K562 treated with DMSO at 1 percent for 4 hours (cell line): ENCODE results near the gene ALAD. TPM values are rescaled to one million over a fixed set of nuclear protein-coding genes. Genes with fewer than 3 reads are reported as not detected.

Source experiments
- total RNA-seq: library from RNA; unstranded; fragments of 300-600 nt; gene quantifications from 2 replicates; pipeline ENCODE4 v1.2.3, GENCODE V29; 2022; ENCODE audit not compliant: insufficient read depth

The ALAD gene
- total RNA-seq = 34.0 and 36.9 TPM in 2 replicates

DNA sequence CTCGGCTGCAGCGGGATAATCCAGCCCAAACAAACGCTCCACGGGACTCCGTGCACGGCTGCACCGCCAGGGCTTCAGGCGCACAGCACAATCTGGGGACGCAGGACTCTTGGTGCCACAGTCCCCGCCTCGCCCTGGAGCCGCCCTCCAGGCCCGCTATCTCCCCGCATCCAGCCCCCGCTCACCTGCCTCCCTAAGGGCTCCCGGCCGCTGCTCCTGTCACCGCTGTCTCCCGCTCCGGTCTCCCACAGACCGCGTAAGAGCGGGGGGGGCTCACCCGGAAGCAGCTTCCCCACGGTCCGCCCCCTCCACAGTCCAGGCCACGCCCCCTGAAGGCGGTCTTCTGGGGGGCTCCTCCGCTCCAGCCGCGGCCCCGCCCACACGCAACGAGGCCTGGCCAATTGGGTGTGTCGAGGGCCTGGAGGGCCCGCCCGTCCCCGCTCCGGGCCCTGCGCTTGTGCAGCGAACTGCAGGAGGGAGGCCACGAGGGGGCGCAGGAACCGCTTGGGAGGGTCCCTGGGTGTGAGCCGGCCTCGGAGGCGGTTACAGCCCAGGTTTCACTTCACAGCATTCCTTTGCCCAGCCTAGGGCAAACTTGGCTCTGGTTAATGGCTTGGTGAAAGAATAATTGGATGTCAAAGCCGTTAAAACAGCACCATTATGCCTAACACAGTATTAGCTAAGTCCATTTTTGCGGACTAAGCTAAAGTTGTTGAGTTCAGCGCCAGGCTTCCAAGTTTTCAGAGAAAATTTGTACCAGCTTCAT, at the start of gene ALAD:
Gene ALAD (minus strand): TSS at position 258 of the 766 bp plus-strand sequence. CDS start 7,725 bp downstream, outside the sequence.

DNA sequence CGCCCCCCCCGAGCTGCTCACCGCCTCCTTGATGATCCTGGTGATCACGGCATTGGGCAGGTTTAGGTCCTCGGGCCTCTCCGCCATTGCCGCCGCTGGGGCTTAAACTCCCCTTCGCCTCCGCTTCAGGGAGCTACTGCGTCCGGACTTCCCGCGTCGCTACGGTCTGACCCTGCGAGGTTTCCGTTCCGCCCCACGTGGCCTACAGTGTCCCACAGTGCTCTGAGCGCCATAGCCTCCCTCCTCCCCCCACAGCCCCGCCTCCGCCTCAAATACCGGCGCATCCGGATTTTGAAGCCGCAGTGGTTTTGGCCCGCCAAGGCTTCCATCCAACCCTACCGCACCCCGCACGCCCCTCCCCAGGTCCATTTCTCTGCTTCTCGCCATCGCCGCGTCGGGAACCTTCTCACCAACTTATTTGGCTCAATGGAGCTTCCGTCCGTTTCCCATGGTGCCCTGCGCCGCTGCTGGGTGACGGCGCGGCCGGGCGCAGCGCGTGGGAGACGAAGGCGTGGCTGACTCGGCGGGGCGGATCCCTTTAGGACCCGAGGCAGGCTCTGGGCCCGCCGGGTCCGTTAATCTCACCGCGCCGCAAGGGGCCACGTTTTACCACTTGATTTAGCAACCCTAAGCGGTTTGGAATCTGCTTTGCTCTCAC, 9.3 kb upstream of the ALAD start, which contains the start of the genes C9orf43 and POLE3:
Gene C9orf43 (plus strand): TSS at position 541 of the 658 bp plus-strand sequence. CDS start 2,747 bp downstream, outside the sequence.
Gene POLE3 (minus strand): TSS at position 469 of the 658 bp plus-strand sequence. CDS start 382 bp downstream, at position 87.

DNA sequence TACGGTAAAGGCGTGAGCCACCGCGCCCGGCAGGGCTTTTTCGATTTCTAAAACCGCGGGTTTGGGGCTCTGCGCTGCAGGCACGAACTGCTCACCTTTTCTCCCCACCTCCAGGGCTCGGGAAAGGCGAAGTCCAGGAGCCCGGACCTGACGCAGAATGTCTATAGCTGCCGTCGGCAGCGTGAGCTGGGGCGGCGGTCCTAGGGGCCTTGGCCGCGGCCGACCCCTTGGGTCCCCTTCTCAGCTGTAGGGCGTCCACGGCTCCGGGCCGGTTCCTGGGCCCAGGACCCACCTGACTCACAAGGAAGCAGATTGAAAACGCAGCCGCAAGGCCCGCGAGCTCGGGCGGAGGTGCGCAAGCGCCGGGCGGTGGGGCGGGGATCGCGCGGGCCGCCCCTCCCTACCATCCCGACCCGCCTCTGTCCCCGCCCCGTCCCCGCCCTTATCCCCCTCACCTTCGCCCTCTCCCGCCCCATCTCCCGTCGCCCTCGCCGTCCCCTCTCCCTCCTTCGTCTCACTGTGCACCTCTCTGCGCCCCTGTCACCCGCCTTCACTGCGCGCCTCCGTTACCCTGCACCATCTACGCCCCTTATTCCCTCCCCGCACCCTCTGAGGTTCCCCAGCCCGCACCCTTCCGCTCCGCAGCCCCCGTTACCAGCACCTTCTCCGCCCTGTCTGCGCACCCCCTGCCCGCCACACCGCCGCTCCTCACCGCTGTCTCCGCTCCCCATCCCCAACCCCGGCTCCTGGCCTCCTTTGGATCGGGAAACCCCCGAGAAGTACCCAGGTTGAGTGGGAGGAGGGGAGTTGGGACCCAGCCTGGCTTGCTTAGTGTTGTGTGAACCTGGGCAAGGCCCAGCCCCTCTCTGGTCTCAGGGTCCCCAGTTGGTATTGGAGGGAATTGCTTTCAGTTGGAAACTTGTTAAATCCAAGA, 24.2 kb downstream of the ALAD start, which contains the start of gene HDHD3:
Gene HDHD3 (minus strand): TSS at position 353 of the 934 bp plus-strand sequence. CDS start 2,632 bp downstream, outside the sequence.

DNA sequence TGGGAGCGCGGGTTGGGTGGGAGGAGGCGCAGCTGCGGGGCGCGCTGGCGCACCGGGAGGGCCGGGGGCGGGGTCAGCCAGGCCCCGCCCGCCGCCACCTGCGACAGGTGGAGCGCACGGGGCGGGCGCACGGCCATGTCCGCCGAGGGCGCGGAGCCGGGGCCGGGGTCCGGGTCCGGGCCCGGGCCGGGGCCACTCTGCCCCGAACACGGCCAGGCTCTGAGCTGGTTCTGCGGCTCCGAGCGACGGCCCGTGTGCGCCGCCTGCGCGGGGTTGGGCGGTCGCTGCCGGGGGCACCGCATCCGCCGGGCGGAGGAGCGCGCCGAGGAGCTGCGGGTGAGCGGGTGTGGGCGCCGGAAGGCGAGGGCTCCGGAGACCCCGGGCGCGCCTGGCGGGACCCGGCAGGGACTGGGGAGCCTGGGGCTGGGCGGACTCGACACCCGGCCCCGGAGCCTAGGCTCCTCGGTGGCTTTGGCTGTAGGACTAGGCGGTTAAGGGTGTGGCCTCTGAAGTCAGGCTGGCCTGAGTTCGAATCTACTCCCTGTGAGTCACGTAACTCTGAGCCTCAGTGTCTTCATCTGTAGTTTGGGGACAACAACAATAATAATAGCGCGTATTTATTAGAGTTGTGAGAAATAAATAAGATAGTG, 51.5 kb downstream of the ALAD start, which contains the start of gene BSPRY:
Gene BSPRY (plus strand): TSS at position 97 of the 650 bp plus-strand sequence. CDS start 39 bp downstream, at position 136.

DNA sequence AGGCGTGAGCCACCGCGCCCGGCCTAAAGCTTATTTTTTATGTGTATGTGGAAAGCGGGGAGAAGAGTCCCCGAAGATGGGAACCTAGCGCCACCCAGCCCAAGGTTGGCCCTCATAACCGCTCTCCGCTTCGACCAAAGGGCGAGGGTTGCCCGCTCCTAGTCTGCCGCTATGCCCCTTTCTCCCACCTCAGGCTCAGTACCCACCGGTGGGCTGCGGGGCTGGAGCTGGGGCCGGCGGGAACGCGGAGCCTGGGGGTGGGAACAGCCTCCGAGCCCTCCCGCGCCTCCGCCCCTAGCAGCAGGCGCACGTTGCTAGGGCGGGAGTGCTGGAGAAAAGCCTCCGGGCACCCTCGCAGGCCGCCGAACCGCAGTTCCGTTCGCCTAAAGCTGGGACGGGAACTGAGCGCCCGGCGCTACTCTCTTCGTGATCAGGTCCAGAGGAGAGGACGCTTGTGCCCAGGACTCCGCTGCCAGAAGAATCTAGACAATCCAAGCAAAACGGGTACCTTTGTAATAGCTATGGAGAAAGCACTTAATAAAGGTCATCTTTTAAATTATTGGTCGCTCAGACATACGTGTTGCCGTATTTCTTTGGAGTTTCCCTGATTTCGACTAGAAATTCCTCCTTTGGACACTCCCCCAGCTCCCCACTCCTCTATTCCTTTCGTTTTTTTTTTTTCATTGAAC, 60.9 kb downstream of the ALAD start, which contains the start of gene WDR31:
Gene WDR31 (minus strand): TSS at position 265 of the 689 bp plus-strand sequence. CDS start 8,253 bp downstream, outside the sequence.

Other genes starting within 250 kb of the ALAD start
- gene FKBP15, start 180.0 kb downstream of the ALAD start, total RNA-seq = 8.4 and 14.8 TPM in 2 replicates
- gene SLC31A1, start 179.7 kb downstream of the ALAD start, total RNA-seq = 44.0 and 44.5 TPM in 2 replicates
- gene CDC26, start 125.7 kb downstream of the ALAD start, total RNA-seq = 30.1 TPM in 2 replicates
- gene PRPF4, start 125.6 kb downstream of the ALAD start, total RNA-seq = 21.6 and 23.5 TPM in 2 replicates
- gene RNF183, start 97.9 kb downstream of the ALAD start, total RNA-seq = not detected in 2 replicates
- gene WDR31, start 61.0 kb downstream of the ALAD start, total RNA-seq = 2.7 and 3.1 TPM in 2 replicates
- 0.96 and 1.7 TPM in 2 replicates for gene BSPRY, start 51.7 kb downstream of the ALAD start, total RNA-seq
- gene HDHD3, start 24.3 kb downstream of the ALAD start, total RNA-seq = 24.7 and 28.0 TPM in 2 replicates
- 62.3 and 72.3 TPM in 2 replicates for gene POLE3, start 9.4 kb upstream of the ALAD start, total RNA-seq
- not detected in 2 replicates for gene C9orf43, start 9.5 kb upstream of the ALAD start, total RNA-seq
- gene RGS3, start 62.4 kb upstream of the ALAD start, total RNA-seq = 3.4 and 8.2 TPM in 2 replicates